Spleen (tissue), 7 donors: ENCODE measurements around the gene P4HA3.

Experiments used
- POLR2AphosphoS5 ChIP-seq, 3 donors: sonication (generic); formaldehyde crosslinking; IDR thresholded peaks; one replicate each; pipeline ENCODE4 v1.5.1; 2017; ENCODE audit warnings: antibody characterized with exemption in 3 of 3
- TF ChIP-seq, protein P1 (sequence below), 11 experiments: fragments of 200-600 bp in 7 of 11; fragments of 450-650 bp in 4 of 11; sonication (generic) in 4 of 11; IDR thresholded peaks in 8 of 11; conservative IDR thresholded peaks in 3 of 11; 1 replicate in 7 of 11; 2 replicates in 4 of 11; pipeline versions ENCODE4 v1.4.0 to v1.8.0; 2016 to 2021; ENCODE audit warnings: antibody characterized with exemption in 11 of 11, inconsistent platforms in 4 of 11, mild to moderate bottlenecking in 1 of 11
- donor health status: DM: no; HTN: no; CAD: no; lungs with moderate emphysema.
- donor health status: DM: no; HTN: no; CAD: no.
- donor health status: DM: no; HTN: no; CAD: no.

DNA sequence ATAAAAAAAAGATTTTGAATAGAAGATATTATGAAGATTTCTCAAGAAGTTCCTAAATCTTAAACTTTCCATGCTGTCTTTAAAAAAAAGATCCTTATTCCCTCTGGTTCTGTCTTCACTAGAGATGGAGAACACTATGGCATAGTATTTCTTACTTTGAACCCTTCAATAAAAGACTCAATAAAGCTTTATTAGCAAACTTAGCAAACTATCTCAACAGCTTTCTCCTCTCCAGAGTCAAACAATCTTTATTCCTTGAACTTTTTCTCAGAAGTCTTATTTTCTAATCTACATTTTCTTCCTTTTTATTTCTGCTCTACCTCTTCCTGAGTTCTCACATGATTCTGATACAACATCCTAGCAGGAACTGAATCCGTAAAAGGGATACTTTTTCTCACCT, 21.8 kb upstream of the P4HA3 start:
- TF ChIP-seq, protein P1, sequence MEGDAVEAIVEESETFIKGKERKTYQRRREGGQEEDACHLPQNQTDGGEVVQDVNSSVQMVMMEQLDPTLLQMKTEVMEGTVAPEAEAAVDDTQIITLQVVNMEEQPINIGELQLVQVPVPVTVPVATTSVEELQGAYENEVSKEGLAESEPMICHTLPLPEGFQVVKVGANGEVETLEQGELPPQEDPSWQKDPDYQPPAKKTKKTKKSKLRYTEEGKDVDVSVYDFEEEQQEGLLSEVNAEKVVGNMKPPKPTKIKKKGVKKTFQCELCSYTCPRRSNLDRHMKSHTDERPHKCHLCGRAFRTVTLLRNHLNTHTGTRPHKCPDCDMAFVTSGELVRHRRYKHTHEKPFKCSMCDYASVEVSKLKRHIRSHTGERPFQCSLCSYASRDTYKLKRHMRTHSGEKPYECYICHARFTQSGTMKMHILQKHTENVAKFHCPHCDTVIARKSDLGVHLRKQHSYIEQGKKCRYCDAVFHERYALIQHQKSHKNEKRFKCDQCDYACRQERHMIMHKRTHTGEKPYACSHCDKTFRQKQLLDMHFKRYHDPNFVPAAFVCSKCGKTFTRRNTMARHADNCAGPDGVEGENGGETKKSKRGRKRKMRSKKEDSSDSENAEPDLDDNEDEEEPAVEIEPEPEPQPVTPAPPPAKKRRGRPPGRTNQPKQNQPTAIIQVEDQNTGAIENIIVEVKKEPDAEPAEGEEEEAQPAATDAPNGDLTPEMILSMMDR (IDR thresholded peaks at IDR 0.05 in 8 of 11, conservative IDR thresholded peaks at IDR 0.05 in 3 of 11): no peak
- TF ChIP-seq POLR2AphosphoS5 (IDR thresholded peaks at IDR 0.05): no peak
